Measurements from ENCODE around the gene CTXN1. TPM values are rescaled to one million over a fixed set of nuclear protein-coding genes. Genes with fewer than 3 reads are reported as not detected.

Gene CTXN1
- total and polyA plus RNA-seq, 2 of the 4 experiments (the other 2 are of a cell fraction), result 0.36 to 7.4 TPM

- H3K4me3 ChIP-seq (ENCODE audit: insufficient read depth, low read depth, low read length), result no peak overlapping the region
- H3K14ac ChIP-seq (replicated peaks; ENCODE audit: low read depth, low read length), result no peak overlapping the region
- H3K18ac ChIP-seq (ENCODE audit: low read depth, low read length), result no peak overlapping the region
- H3K23ac ChIP-seq (ENCODE audit: low read depth, low read length), result no peak overlapping the region
- no TSS peak for BruUV-seq (replicated peaks)
- H2AK9ac ChIP-seq (replicated peaks; ENCODE audit: low read depth, low read length, poor library complexity), result no peak overlapping the region
- H3K56ac ChIP-seq (ENCODE audit: extremely low read depth, insufficient read depth, low read length), result no peak overlapping the region
- H2BK20ac ChIP-seq (ENCODE audit: low read depth, low read length), result no peak overlapping the region
- intact Hi-C loops (cut with micrococcal nuclease), result no loop called here
- no peak overlapping the region for H3K4ac ChIP-seq (ENCODE audit: low read depth, low read length)
- no peak overlapping the region for H2AFZ ChIP-seq (replicated peaks; ENCODE audit: low read length, poor library complexity)
- no peak overlapping the region for H4K8ac ChIP-seq (ENCODE audit: low read depth in 2 of 2, low read length in 2 of 2)
- no peak overlapping the region for H2BK15ac ChIP-seq (ENCODE audit: low read depth, low read length)
- H4K5ac ChIP-seq (ENCODE audit: low read depth, low read length), result no peak overlapping the region
- peaks cover 9% of the 10 kb centered on the region; the same call in 1 of the 2 replicates for H4K20me1 ChIP-seq (ENCODE audit: insufficient read depth, low read length)
- in situ Hi-C loops (cut with MboI; ENCODE audit: low sequenced_read_pairs), result no loop called here
- no peak for ATAC-seq (ENCODE audit: low read depth)
- no peak overlapping the region for H3K4me2 ChIP-seq (ENCODE audit: low read depth, low read length)
- H2AK5ac ChIP-seq (ENCODE audit: low read depth, low read length), result no peak overlapping the region
- DNase-seq, result no peak
- no peak overlapping the region for H4K91ac ChIP-seq (ENCODE audit: insufficient read depth, low read depth, low read length)
- no peak overlapping the region for H3K9ac ChIP-seq (ENCODE audit: low read depth, low read length)
- H3K27ac ChIP-seq (ENCODE audit: insufficient read depth, low read length), result no peak overlapping the region
- no peak for TF ChIP-seq RCOR1 (IDR thresholded peaks at IDR 0.05; ENCODE audit: insufficient replicate concordance, low read length)
- no peak for TF ChIP-seq MAFK (IDR thresholded peaks at IDR 0.05; ENCODE audit: low read depth, low read length)
- no peak for TF ChIP-seq RFX5 (IDR thresholded peaks at IDR 0.05; ENCODE audit: low read depth, low read length)
- TF ChIP-seq MAZ (IDR thresholded peaks at IDR 0.05; ENCODE audit: borderline replicate concordance, low read depth, low read length), result no peak
- TF ChIP-seq FOS (IDR thresholded peaks at IDR 0.05; ENCODE audit: low read depth, low read length), result no peak
- no peak for TF ChIP-seq BHLHE40 (IDR thresholded peaks at IDR 0.05; ENCODE audit: low read depth, low read length)
- TF ChIP-seq CHD1 (IDR thresholded peaks at IDR 0.05; ENCODE audit: low read depth, low read length), result no peak
- no peak for TF ChIP-seq NFE2L2 (IDR thresholded peaks at IDR 0.05; ENCODE audit: low read depth, low read length)
- no peak for TF ChIP-seq CEBPB (IDR thresholded peaks at IDR 0.05; ENCODE audit: low read depth, low read length)
- TF ChIP-seq POLR2A (IDR thresholded peaks at IDR 0.05; ENCODE audit: low read depth, low read length), result no peak
- 92% methylated on average over 20 of the region's 25 CpGs; no CpG with 5 or more reads in 1 of the 2 experiments for WGBS, 2 experiments (ENCODE audit: extremely low coverage in 2 of 2, insufficient read length in 1 of 2)
- H3K27me3 ChIP-seq (ENCODE audit: control insufficient read depth, insufficient read depth, low read length), result no peaks in the 10 kb centered on the region
- H2BK120ac ChIP-seq (ENCODE audit: low read depth, low read length), result no peak overlapping the region
- ChIA-PET CTCF (no interaction called here), POLR2A (ENCODE audit: unreplicated experiment) (no interaction called here)
- peaks cover 5 to 11% of the 10 kb centered on the region in 2 experiments; a peak in 3 of 4 replicates for H3K79me1 ChIP-seq (ENCODE audit: low read depth in 1 of 2, low read length in 2 of 2)
- peaks cover 62% of the 10 kb centered on the region for H3K36me3 ChIP-seq (ENCODE audit: control insufficient read depth, insufficient read depth, low read length)
- dilution Hi-C loops (cut with HindIII; ENCODE audit: low sequenced_read_pairs, unreplicated experiment), result no loop called here
- no peaks in the 10 kb centered on the region for H3K4me1 ChIP-seq (ENCODE audit: control insufficient read depth, insufficient read depth, low read length)
- no peaks in the 10 kb centered on the region for H3K9me1 ChIP-seq (ENCODE audit: insufficient read depth, low read length)
- no peaks in the 10 kb centered on the region for H3K9me3 ChIP-seq (ENCODE audit: control insufficient read depth, insufficient read depth, low read length)
- no peak overlapping the region for H2BK5ac ChIP-seq (ENCODE audit: low read depth, low read length, poor library complexity, severe bottlenecking)
Observed at GRCh38 chr19:7963566-7963965, 37.6 kb upstream of the CTXN1 start.

Measured in IMR-90 (cell line).